ENCODE measurements around the gene RPRD1B. TPM values are rescaled to one million over a fixed set of nuclear protein-coding genes. Genes with fewer than 3 reads are reported as not detected.

RPRD1B gene
- total and polyA plus RNA-seq, 2 experiments from 2014 or later = 7.3 to 24.3 TPM

DNA sequence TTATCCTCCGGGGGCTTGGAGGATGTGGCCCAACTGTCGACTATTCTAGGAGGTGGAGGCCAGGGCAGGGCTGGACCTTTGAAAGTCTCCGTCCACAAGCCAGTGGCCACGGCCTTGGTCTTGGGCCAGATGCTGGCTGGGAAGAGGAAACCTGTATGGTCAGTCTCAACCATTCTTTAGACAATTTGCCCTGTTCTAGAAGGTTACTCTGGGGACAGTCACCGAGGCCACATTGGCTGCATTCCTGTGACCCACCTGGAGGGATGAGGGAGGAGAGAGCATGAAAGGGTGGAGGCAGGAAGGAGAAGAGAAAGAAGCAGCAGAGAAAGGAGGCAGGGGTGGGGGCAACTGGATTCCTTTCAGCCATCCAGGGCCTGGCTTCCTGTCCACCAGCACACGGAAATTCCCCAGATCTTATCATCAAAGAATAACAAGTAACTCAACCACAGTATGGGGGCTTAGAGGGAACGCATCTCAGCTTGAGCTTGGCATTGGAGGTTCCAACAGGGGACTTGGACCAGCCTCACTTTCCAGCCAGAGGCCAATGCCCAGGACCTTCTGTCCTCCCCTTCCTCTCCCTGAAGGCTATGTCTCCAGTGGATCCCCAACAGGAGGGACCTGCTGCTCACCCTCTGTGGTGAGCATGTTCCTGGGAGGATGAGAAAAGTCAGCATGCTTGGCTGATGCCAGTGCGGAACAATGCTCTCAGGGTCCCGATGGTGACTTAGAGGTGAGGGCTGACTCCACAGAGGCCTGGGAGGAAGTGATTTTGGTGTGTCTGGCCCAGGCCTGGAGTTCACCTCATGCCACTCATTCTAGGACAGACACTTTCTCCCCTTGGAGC is 101.1 kb downstream of the RPRD1B start (continued):
- TF ChIP-seq, protein P1, sequence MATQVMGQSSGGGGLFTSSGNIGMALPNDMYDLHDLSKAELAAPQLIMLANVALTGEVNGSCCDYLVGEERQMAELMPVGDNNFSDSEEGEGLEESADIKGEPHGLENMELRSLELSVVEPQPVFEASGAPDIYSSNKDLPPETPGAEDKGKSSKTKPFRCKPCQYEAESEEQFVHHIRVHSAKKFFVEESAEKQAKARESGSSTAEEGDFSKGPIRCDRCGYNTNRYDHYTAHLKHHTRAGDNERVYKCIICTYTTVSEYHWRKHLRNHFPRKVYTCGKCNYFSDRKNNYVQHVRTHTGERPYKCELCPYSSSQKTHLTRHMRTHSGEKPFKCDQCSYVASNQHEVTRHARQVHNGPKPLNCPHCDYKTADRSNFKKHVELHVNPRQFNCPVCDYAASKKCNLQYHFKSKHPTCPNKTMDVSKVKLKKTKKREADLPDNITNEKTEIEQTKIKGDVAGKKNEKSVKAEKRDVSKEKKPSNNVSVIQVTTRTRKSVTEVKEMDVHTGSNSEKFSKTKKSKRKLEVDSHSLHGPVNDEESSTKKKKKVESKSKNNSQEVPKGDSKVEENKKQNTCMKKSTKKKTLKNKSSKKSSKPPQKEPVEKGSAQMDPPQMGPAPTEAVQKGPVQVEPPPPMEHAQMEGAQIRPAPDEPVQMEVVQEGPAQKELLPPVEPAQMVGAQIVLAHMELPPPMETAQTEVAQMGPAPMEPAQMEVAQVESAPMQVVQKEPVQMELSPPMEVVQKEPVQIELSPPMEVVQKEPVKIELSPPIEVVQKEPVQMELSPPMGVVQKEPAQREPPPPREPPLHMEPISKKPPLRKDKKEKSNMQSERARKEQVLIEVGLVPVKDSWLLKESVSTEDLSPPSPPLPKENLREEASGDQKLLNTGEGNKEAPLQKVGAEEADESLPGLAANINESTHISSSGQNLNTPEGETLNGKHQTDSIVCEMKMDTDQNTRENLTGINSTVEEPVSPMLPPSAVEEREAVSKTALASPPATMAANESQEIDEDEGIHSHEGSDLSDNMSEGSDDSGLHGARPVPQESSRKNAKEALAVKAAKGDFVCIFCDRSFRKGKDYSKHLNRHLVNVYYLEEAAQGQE (IDR thresholded peaks at IDR 0.05; ENCODE audit: unreplicated experiment) = no peak
- TF ChIP-seq STAT1 (IDR thresholded peaks at IDR 0.05; ENCODE audit: unreplicated experiment) (no peak), JUNB (IDR thresholded peaks at IDR 0.05; ENCODE audit: unreplicated experiment) (no peak), ZNF114 (CRISPR knock-in tag; IDR thresholded peaks at IDR 0.05) (no peak)
- TF ChIP-seq, protein P2, sequence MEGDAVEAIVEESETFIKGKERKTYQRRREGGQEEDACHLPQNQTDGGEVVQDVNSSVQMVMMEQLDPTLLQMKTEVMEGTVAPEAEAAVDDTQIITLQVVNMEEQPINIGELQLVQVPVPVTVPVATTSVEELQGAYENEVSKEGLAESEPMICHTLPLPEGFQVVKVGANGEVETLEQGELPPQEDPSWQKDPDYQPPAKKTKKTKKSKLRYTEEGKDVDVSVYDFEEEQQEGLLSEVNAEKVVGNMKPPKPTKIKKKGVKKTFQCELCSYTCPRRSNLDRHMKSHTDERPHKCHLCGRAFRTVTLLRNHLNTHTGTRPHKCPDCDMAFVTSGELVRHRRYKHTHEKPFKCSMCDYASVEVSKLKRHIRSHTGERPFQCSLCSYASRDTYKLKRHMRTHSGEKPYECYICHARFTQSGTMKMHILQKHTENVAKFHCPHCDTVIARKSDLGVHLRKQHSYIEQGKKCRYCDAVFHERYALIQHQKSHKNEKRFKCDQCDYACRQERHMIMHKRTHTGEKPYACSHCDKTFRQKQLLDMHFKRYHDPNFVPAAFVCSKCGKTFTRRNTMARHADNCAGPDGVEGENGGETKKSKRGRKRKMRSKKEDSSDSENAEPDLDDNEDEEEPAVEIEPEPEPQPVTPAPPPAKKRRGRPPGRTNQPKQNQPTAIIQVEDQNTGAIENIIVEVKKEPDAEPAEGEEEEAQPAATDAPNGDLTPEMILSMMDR (conservative IDR thresholded peaks at IDR 0.05; ENCODE audit: low read depth in 2 of 2) = no peak
- TF ChIP-seq, protein P3, sequence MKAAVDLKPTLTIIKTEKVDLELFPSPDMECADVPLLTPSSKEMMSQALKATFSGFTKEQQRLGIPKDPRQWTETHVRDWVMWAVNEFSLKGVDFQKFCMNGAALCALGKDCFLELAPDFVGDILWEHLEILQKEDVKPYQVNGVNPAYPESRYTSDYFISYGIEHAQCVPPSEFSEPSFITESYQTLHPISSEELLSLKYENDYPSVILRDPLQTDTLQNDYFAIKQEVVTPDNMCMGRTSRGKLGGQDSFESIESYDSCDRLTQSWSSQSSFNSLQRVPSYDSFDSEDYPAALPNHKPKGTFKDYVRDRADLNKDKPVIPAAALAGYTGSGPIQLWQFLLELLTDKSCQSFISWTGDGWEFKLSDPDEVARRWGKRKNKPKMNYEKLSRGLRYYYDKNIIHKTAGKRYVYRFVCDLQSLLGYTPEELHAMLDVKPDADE (IDR thresholded peaks at IDR 0.05) = no peak

DNA sequence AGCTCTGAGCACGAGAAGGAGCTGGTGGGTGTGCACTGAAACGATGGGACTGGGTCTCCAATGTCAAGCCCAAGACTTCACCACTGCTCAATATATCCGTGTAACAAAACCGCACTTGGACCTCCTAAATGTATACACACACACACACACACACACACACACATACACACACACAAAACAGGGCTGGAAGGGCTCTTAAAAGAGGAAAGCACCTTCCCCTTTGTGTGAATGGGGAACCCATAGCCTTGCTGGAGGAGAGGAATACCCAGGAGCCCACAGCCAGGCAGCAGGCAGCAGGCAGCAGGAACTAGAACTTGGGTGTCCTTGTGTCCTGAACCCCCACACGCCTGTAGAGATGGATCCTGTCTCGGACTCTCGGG is 101.7 kb downstream of the RPRD1B start:
- no peak overlapping the region for H3K4me3 ChIP-seq
- H3K27me3 Mint-ChIP-seq (ENCODE audit: insufficient read depth, low read depth, poor library complexity) = no peaks in the 10 kb centered on the region
- H3K9me3 Mint-ChIP-seq = no peaks in the 10 kb centered on the region; the same call in 2 of the 3 replicates
- H3K4me1 ChIP-seq (ENCODE audit: insufficient read depth) = peaks cover 3% of the 10 kb centered on the region; the same call in 1 of the 2 replicates
- no peak for DNase-seq (ENCODE audit: low spot score)
- H3K36me3 Mint-ChIP-seq (ENCODE audit: low read depth) = no peaks in the 10 kb centered on the region
- TF ChIP-seq, protein P4, sequence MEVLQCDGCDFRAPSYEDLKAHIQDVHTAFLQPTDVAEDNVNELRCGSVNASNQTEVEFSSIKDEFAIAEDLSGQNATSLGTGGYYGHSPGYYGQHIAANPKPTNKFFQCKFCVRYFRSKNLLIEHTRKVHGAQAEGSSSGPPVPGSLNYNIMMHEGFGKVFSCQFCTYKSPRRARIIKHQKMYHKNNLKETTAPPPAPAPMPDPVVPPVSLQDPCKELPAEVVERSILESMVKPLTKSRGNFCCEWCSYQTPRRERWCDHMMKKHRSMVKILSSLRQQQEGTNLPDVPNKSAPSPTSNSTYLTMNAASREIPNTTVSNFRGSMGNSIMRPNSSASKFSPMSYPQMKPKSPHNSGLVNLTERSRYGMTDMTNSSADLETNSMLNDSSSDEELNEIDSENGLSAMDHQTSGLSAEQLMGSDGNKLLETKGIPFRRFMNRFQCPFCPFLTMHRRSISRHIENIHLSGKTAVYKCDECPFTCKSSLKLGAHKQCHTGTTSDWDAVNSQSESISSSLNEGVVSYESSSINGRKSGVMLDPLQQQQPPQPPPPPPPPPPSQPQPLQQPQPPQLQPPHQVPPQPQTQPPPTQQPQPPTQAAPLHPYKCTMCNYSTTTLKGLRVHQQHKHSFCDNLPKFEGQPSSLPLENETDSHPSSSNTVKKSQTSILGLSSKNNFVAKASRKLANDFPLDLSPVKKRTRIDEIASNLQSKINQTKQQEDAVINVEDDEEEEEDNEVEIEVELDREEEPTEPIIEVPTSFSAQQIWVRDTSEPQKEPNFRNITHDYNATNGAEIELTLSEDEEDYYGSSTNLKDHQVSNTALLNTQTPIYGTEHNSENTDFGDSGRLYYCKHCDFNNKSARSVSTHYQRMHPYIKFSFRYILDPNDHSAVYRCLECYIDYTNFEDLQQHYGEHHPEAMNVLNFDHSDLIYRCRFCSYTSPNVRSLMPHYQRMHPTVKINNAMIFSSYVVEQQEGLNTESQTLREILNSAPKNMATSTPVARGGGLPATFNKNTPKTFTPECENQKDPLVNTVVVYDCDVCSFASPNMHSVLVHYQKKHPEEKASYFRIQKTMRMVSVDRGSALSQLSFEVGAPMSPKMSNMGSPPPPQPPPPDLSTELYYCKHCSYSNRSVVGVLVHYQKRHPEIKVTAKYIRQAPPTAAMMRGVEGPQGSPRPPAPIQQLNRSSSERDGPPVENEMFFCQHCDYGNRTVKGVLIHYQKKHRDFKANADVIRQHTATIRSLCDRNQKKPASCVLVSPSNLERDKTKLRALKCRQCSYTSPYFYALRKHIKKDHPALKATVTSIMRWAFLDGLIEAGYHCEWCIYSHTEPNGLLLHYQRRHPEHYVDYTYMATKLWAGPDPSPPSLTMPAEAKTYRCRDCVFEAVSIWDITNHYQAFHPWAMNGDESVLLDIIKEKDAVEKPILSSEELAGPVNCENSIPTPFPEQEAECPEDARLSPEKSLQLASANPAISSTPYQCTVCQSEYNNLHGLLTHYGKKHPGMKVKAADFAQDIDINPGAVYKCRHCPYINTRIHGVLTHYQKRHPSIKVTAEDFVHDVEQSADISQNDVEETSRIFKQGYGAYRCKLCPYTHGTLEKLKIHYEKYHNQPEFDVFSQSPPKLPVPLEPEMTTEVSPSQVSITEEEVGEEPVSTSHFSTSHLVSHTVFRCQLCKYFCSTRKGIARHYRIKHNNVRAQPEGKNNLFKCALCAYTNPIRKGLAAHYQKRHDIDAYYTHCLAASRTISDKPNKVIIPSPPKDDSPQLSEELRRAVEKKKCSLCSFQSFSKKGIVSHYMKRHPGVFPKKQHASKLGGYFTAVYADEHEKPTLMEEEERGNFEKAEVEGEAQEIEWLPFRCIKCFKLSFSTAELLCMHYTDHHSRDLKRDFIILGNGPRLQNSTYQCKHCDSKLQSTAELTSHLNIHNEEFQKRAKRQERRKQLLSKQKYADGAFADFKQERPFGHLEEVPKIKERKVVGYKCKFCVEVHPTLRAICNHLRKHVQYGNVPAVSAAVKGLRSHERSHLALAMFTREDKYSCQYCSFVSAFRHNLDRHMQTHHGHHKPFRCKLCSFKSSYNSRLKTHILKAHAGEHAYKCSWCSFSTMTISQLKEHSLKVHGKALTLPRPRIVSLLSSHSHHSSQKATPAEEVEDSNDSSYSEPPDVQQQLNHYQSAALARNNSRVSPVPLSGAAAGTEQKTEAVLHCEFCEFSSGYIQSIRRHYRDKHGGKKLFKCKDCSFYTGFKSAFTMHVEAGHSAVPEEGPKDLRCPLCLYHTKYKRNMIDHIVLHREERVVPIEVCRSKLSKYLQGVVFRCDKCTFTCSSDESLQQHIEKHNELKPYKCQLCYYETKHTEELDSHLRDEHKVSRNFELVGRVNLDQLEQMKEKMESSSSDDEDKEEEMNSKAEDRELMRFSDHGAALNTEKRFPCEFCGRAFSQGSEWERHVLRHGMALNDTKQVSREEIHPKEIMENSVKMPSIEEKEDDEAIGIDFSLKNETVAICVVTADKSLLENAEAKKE (CRISPR knock-in tag; IDR thresholded peaks at IDR 0.05) = no peak
- ATAC-seq = no peak
- H3K36me3 ChIP-seq (ENCODE audit: insufficient read depth) = no peaks in the 10 kb centered on the region
- no peaks in the 10 kb centered on the region for H3K79me2 ChIP-seq (replicated peaks; ENCODE audit: insufficient read depth)
- no peak overlapping the region for H3K27ac ChIP-seq (ENCODE audit: low read depth)
- no peaks in the 10 kb centered on the region for H3K9me2 ChIP-seq (ENCODE audit: insufficient read depth)
- H3K4me2 ChIP-seq = no peak overlapping the region
- H3K4me1 Mint-ChIP-seq = peaks cover 3% of the 10 kb centered on the region; the same call in 2 of the 3 replicates
- no peaks in the 10 kb centered on the region for H3F3A ChIP-seq (replicated peaks; ENCODE audit: low read depth)
- H3K4me3 Mint-ChIP-seq = no peak overlapping the region
- H3K27ac Mint-ChIP-seq = no peak overlapping the region
- H3K27me3 ChIP-seq (ENCODE audit: insufficient read depth) = no peaks in the 10 kb centered on the region
- H4K20me1 ChIP-seq (replicated peaks; ENCODE audit: insufficient read depth) = no peaks in the 10 kb centered on the region
- H2AFZ ChIP-seq = no peak overlapping the region
